SK-MEL-5 (cell line): ENCODE data around the gene MSRB3. TPM values are rescaled to one million over a fixed set of nuclear protein-coding genes. Genes with fewer than 3 reads are reported as not detected.
"Not testable (repeated sequence)": the region's sequence is repeated elsewhere in the genome, so short reads cannot be mapped to it uniquely, and the experiment has no call there.

ENCODE experiments used
- DNase-seq: peaks from one replicate; pipeline ENCODE4 v3.0.0-alpha.2; 2016; ENCODE audit warnings: low read depth, low spot score
- in situ Hi-C: cut with HindIII; loops from 2 replicates; pipeline ENCODE4 v1.10.0; 2016; ENCODE audit warnings: low sequenced_read_pairs, high pct_unique_total_duplicates, low pct_unique_long_range_greater_than_20kb
- total RNA-seq: library from RNA; depleted of rRNA; stranded (reverse); fragments of >200 nt; shearing (Covaris generic); gene quantifications from 2 replicates; pipeline ENCODE4 v1.2.3, GENCODE V29; 2014

MSRB3 gene
- total RNA-seq, 1 experiment from 2014 or later = 7.8 TPM

DNA sequence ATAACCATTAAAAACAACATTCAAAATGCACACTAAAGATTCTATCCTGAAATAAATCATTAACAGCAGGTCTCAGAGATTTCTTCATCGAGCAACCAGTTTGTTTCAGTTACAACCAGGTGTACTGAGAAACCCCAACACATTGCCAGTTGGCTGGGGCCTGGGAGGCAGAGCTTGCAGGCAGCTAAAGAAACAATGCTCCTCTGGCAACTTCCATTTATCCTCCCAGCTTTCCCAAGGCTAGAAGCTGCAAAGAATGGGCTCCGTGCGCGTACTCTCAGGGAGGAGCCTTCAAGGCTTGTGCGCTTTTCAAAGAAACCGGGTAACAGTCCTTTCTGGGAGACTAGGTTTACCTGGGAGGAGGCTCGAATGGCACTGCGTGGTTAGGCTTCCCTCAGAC is 181.6 kb downstream of the MSRB3 start:
- in situ Hi-C loops = no loop called here
- DNase-seq = no peak

- in situ Hi-C loops = no loop called here
- DNase-seq = no peak
Observed at GRCh38 chr12:65461017-65461416, 182.5 kb downstream of the MSRB3 start.

GRCh38 chr12:65462484-65462883 is 184.0 kb downstream of the MSRB3 start:
- in situ Hi-C loops = no loop called here
- DNase-seq = no peak

DNA sequence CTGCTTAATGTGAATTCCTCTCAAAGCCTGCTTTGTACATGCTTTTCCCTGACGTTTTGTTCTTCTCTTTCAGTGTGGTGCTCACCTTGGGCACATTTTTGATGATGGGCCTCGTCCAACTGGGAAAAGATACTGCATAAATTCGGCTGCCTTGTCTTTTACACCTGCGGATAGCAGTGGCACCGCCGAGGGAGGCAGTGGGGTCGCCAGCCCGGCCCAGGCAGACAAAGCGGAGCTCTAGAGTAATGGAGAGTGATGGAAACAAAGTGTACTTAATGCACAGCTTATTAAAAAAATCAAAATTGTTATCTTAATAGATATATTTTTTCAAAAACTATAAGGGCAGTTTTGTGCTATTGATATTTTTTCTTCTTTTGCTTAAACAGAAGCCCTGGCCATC is 184.6 kb downstream of the MSRB3 start:
- in situ Hi-C loops = no loop called here
- DNase-seq = no peak

DNA sequence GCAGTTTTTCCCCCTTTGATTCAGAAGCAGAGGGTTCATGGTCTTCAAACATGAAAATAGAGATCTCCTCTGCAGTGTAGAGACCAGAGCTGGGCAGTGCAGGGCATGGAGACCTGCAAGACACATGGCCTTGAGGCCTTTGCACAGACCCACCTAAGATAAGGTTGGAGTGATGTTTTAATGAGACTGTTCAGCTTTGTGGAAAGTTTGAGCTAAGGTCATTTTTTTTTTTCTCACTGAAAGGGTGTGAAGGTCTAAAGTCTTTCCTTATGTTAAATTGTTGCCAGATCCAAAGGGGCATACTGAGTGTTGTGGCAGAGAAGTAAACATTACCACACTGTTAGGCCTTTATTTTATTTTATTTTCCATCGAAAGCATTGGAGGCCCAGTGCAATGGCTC is 185.1 kb downstream of the MSRB3 start:
- no peak for DNase-seq
- in situ Hi-C loops = no loop called here

GRCh38 chr12:65464930-65465329 is 186.4 kb downstream of the MSRB3 start:
- in situ Hi-C loops = no loop called here
- no peak for DNase-seq

- in situ Hi-C loops = no loop called here
Observed at GRCh38 chr12:65465766-65466547, 187.5 kb downstream of the MSRB3 start.

GRCh38 chr12:65466911-65467310 is 188.4 kb downstream of the MSRB3 start:
- no peak for DNase-seq
- in situ Hi-C loops = no loop called here

More at GRCh38 chr12:65465766-65466547, 187.5 kb downstream of the MSRB3 start:
- DNase-seq = no peak

DNA sequence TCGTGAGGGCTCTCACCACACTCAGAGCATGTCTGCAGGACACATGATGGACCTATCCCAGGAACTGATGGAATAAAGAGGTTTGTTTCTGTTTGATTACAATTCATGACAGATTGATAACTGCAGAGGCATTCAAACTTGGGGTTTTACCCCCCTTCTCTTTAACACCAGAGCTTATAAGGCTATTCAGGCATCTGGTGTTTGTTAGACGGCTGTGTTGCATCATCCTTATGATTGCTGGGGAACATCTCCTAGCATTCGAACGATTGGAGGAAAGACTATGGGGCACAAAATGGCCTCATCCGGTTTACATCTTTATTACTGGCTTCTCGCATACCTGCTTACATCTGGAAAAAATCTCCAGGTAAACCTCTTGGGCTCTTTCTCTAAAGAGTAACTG is 191.8 kb downstream of the MSRB3 start:
- in situ Hi-C loops = no loop called here
- no peak for DNase-seq

DNA sequence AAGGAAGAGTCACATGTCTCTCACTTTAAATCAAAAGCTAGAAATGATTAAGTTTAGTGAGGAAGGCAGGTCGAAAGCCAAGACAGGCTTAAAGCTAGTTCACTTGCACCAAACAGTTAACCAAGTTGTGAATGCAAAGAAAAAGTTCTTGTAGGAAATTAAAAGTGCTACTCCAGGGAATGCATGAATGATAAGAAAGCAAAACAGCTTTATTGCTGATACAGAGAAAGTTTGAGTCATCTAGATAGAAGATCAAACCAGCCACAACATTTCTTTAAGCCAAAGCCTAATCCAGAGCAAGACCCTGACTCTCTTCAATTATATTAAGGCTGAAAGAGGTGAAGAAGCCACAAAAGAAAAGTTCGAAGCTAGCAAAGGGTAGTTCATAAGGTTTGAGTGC is 193.6 kb downstream of the MSRB3 start:
- in situ Hi-C loops = no loop called here
- DNase-seq = no peak

- in situ Hi-C loops = no loop called here
- DNase-seq = no peak
Observed at GRCh38 chr12:65474831-65475230, 196.3 kb downstream of the MSRB3 start.

DNA sequence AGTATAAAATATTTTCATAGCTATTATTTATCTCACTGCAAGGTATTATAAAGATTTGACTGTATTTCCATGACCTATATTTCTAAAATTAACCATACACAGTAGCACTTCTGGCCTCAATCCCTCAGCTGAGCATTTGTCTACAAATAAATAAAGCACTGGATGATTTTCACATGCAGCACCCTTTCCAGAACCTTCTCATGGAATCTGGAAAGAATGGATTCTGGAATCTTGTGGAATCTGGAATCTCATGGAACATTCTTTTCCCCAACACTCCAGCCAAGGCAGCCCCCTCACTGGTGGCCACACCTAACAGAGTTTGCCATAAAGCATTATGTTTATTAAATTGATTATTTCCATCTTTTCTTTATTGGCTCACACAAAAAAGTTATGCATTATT is 199.2 kb downstream of the MSRB3 start:
- in situ Hi-C loops = no loop called here

DNA sequence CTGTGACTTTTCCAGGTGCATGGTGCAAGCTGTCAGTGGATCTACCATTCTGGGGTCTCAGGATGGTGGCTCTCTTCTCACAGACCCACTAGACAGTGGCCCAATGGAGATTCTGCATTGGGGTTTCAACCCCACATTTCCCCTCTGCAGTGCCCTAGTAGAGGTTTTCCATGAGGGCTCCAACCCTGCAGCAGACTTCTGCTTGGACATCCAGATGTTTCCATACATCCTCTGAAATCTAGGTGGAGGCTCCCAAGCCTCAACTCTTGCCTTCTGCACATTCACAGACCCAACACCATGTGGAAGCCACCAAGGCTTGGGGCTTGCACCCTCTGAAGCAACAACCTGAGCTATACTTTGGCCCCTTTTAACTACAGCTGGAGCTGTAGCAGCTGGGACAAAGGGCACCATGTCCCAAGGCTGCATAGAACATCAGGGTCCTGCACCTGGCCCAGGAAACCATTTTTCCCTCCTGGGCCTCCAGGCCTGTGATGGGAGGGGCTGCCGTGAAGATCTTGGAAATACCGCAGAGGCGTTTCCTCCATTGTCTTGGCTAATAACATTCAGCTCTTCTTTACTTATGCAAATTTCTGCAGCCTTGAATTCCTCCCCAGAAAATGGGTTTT is 205.5 kb downstream of the MSRB3 start:
- in situ Hi-C loops, DNase-seq: not testable (repeated sequence)

More for the DNA sequence above, 199.2 kb downstream of the MSRB3 start:
- no peak for DNase-seq

DNA sequence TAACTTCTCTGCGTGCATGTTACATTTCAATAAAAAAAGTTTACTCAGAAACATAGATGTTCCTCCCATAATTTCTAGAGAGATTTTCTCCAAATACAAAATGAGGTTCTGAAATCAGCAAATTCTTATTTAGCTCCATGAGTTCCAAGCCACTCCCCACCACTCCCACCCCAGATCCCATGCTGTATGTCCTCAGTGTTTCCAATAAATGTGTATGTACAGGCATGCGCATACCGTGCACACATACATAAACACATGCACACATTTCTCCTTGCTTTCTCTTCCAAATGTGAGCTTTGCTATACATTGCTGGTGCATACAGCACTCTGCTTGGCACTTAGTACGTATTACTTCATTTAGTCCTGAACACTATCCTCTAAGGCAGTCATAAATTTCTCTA is 209.7 kb downstream of the MSRB3 start:
- in situ Hi-C loops = no loop called here
- no peak for DNase-seq

- peak; percentile 74 for DNase-seq
- in situ Hi-C loops = no loop called here
Observed at GRCh38 chr12:65490250-65490649, 211.8 kb downstream of the MSRB3 start.

DNA sequence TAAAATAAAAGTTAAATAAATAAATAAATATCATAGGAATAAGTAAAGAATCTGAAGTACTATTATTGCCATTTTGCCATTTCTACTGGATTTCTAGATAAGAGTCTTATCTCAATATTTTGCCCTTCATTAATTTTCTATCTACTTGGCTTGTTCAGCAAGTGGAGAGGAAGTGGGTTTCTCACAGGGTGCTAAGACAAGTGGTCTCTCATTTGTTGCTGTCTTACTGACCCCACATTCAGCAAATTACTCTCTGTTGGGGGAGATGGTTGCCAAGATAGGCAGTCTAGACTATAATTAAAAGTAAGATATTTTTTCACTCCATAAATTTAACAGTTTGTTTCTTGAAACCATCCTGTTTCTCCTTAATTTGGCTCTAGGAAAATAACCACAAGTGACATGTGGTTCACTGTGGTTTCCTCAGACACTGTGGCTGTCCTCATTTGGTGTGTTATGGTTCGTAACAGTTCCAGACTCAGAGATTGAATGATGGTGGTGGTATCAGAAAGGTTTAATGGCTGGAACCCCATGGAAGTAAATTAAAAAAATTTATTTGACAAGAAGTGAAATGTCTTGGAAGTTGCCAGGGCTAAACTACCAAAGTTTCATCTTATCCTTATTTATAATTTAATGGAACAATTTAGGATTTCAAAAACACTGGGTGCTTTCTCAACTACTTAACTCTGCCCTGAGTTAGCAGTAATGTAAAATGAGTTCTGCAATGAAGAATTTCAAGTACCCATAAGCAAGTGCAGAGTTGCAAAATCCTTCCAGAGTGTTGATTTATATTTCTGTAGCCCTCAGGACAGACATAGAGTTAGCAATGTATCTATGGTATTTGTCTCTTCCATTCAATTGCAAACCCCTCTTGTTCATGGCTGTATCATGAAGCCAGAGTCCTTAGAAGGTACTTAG is 214.8 kb downstream of the MSRB3 start:
- no peak for DNase-seq
- in situ Hi-C loops = no loop called here

- no peak for DNase-seq
- in situ Hi-C loops = no loop called here
Observed at GRCh38 chr12:65493913-65494245, 215.4 kb downstream of the MSRB3 start.

DNA sequence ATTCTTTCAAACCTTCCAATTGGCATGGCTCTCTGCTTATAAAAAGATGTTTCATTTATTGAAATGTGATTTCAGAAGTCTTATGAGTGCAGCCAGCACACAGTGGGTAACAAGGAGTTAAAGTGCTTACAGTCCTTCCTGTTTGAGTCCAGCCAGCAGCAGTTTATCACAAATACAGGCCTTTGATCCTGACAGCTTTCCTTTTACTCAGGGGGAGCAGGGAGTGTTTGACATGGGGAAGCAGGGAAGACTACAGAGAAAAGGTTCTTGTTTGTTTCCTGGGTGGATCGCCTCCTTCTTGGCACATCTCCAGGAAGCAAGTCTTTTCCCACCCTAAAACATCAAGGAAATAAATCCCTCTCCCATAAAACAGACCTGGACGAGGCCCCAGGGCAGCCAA is 216.1 kb downstream of the MSRB3 start:
- in situ Hi-C loops = no loop called here
- no peak for DNase-seq
